K562 (cell line): ENCODE data around the gene DGCR6L. TPM values are rescaled to one million over a fixed set of nuclear protein-coding genes. Genes with fewer than 3 reads are reported as not detected.

Experiments used
- CBX2 ChIP-seq: fragments of 200-600 bp; sonication (generic); IDR thresholded peaks from one replicate; pipeline ENCODE4 v1.6.1; 2012; ENCODE audit warnings: mild to moderate bottlenecking, low read length, inconsistent platforms; ENCODE audit not compliant: insufficient read depth, poor library complexity, severe bottlenecking
- E2F3 ChIP-seq: fragments of 250-450 bp; sonication (Bioruptor Pico); IDR thresholded peaks from 2 replicates; pipeline ENCODE4 v1.4.0; 2020; ENCODE audit warnings: mild to moderate bottlenecking
- MAZ ChIP-seq, 2 experiments: fragments of 450-650 bp in 1 of 2; sonication (generic) in 1 of 2; formaldehyde crosslinking; IDR thresholded peaks in 1 of 2; conservative IDR thresholded peaks in 1 of 2; 2 replicates each; pipeline versions ENCODE4 v1.4.0 to v1.5.0; 2020; ENCODE audit warnings: mild to moderate bottlenecking in 1 of 2, missing genetic modification reagents in 1 of 2
- NR4A1 ChIP-seq, 2 experiments: fragments of 250-450 bp in 1 of 2; fragments of 450-650 bp in 1 of 2; sonication (Bioruptor Pico) in 1 of 2; IDR thresholded peaks; 2 replicates each; pipeline versions ENCODE4 v1.4.0 to v1.6.1; 2016 to 2020; ENCODE audit warnings: mild to moderate bottlenecking in 2 of 2, missing compliant biosample characterization in 1 of 2, missing genetic modification characterization in 1 of 2, moderate library complexity in 1 of 2
- NUFIP1 ChIP-seq: fragments of 450-650 bp; IDR thresholded peaks from 2 replicates; pipeline ENCODE4 v1.6.1; 2018; ENCODE audit not compliant: partially characterized antibody
- PCBP2 ChIP-seq: fragments of 200-400 bp; formaldehyde crosslinking; IDR thresholded peaks from 2 replicates; pipeline ENCODE4 v1.6.1; 2018; ENCODE audit warnings: low read length, low read depth, mild to moderate bottlenecking, moderate library complexity; ENCODE audit not compliant: poor library complexity, severe bottlenecking
- SMAD1 ChIP-seq: fragments of 150-350 bp; IDR thresholded peaks from 2 replicates; pipeline ENCODE4 v1.6.1; 2014; ENCODE audit warnings: low read length, low read depth; ENCODE audit not compliant: partially characterized antibody
- SREBF2 ChIP-seq: sonication (generic); formaldehyde crosslinking; IDR thresholded peaks from 2 replicates; pipeline ENCODE4 v1.4.0; 2020; ENCODE audit warnings: mild to moderate bottlenecking, missing genetic modification reagents
- XRCC5 ChIP-seq: fragments of 200-400 bp; formaldehyde crosslinking; IDR thresholded peaks from 2 replicates; pipeline ENCODE4 v1.6.1; 2017; ENCODE audit warnings: low read depth, mild to moderate bottlenecking, low read length
- ZBTB49 ChIP-seq: sonication (generic); formaldehyde crosslinking; IDR thresholded peaks from 2 replicates; pipeline ENCODE4 v1.8.0; 2022; ENCODE audit warnings: missing genetic modification reagents, mild to moderate bottlenecking, borderline replicate concordance
- ZBTB7A ChIP-seq: IDR thresholded peaks from 2 replicates; pipeline ENCODE4 v1.6.1; 2011; ENCODE audit warnings: low read depth, mild to moderate bottlenecking, low read length, moderate library complexity, borderline replicate concordance; ENCODE audit not compliant: control insufficient read depth
- polyA plus RNA-seq, 8 experiments: library from polyadenylated mRNA; depleted of rRNA in 4 of 8; stranded (reverse) in 5 of 8; unstranded in 3 of 8; fragments of >200 nt; fragmentation: Nextera tagmentation in 2 of 8; fragmentation: Illumina TruSeq in 1 of 8; extraction: Ambion mirVana in 2 of 8; extraction: Trizol in 1 of 8; gene quantifications; 2 replicates each; pipeline versions ENCODE4 v1.2.1 to v1.2.3, GENCODE V29; 2011 to 2014; ENCODE audit warnings: inconsistent platforms in 1 of 8, missing spikeins in 1 of 8
- total RNA-seq, 7 experiments: library from RNA; depleted of rRNA in 6 of 7; stranded (reverse); fragments of >200 nt in 6 of 7; fragmentation: Illumina TruSeq in 2 of 7; extraction: Trizol in 2 of 7; gene quantifications; 2 replicates each; pipeline versions ENCODE4 v1.2.1 to v1.2.3, GENCODE V29; 2011 to 2021; ENCODE audit warnings: low replicate concordance in 1 of 7
- TF ChIP-seq, protein P1 (sequence below): fragments of 450-650 bp; formaldehyde crosslinking; IDR thresholded peaks from 2 replicates; pipeline ENCODE4 v1.4.0; 2020; ENCODE audit warnings: mild to moderate bottlenecking
- TF ChIP-seq, protein P2 (sequence below), 2 experiments: fragments of 450-650 bp; formaldehyde crosslinking in 1 of 2; IDR thresholded peaks; 2 replicates each; pipeline versions ENCODE4 v1.4.0 to v1.6.1; 2014 to 2020; ENCODE audit warnings: mild to moderate bottlenecking in 2 of 2, borderline replicate concordance in 1 of 2, low read depth in 1 of 2

The DGCR6L gene
- total and polyA plus RNA-seq, 9 of the 15 experiments (the other 6 are each of a cell fraction or from before 2014, with no cell fraction given): 3.6 to 151 (median 51.0) TPM

- TF ChIP-seq, protein P1, sequence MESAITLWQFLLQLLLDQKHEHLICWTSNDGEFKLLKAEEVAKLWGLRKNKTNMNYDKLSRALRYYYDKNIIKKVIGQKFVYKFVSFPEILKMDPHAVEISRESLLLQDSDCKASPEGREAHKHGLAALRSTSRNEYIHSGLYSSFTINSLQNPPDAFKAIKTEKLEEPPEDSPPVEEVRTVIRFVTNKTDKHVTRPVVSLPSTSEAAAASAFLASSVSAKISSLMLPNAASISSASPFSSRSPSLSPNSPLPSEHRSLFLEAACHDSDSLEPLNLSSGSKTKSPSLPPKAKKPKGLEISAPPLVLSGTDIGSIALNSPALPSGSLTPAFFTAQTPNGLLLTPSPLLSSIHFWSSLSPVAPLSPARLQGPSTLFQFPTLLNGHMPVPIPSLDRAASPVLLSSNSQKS (CRISPR knock-in tag): no peak
- TF ChIP-seq SMAD1 (peak; percentile 22), CBX2 (no peak), PCBP2 (no peak), SREBF2 (CRISPR knock-in tag) (no peak), NUFIP1 (no peak), E2F3 (CRISPR knock-in tag) (peak; percentile 65; the same call in 1 of the 2 replicates), XRCC5 (peak; percentile 80; the same call in 1 of the 2 replicates), ZBTB7A (no peak; the same call in 1 of the 2 replicates), ZBTB49 (CRISPR knock-in tag) (0 out of 2 replicates have a peak, but pooled peaks have one; percentile 32), MAZ (CRISPR knock-in tag; conservative IDR thresholded peaks at IDR 0.05 in 1 of 2, IDR thresholded peaks at IDR 0.05 in 1 of 2) (peak; percentile 46 to 72; a peak in 3 of 4 replicates), NR4A1 (CRISPR knock-in tag; IDR thresholded peaks at IDR 0.05) (0 out of 2 replicates have a peak, but pooled peaks have one; percentile 58), NR4A1 (tag; IDR thresholded peaks at IDR 0.05) (no peak)
- TF ChIP-seq, protein P2, sequence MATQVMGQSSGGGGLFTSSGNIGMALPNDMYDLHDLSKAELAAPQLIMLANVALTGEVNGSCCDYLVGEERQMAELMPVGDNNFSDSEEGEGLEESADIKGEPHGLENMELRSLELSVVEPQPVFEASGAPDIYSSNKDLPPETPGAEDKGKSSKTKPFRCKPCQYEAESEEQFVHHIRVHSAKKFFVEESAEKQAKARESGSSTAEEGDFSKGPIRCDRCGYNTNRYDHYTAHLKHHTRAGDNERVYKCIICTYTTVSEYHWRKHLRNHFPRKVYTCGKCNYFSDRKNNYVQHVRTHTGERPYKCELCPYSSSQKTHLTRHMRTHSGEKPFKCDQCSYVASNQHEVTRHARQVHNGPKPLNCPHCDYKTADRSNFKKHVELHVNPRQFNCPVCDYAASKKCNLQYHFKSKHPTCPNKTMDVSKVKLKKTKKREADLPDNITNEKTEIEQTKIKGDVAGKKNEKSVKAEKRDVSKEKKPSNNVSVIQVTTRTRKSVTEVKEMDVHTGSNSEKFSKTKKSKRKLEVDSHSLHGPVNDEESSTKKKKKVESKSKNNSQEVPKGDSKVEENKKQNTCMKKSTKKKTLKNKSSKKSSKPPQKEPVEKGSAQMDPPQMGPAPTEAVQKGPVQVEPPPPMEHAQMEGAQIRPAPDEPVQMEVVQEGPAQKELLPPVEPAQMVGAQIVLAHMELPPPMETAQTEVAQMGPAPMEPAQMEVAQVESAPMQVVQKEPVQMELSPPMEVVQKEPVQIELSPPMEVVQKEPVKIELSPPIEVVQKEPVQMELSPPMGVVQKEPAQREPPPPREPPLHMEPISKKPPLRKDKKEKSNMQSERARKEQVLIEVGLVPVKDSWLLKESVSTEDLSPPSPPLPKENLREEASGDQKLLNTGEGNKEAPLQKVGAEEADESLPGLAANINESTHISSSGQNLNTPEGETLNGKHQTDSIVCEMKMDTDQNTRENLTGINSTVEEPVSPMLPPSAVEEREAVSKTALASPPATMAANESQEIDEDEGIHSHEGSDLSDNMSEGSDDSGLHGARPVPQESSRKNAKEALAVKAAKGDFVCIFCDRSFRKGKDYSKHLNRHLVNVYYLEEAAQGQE (IDR thresholded peaks at IDR 0.05; ENCODE audit: borderline replicate concordance): peak; percentile 85
- TF ChIP-seq, protein P2 (CRISPR knock-in tag; IDR thresholded peaks at IDR 0.05; ENCODE audit: low read depth): peak; percentile 78; the same call in 1 of the 2 replicates
Observed at GRCh38 chr22:20268279-20269012, 51.4 kb downstream of the DGCR6L start, which contains the start of gene RTN4R (continued).
